ENCODE measurements around the gene APBA3.

The APBA3 gene

GRCh38 chr19:3748965-3749364 lies 12.5 kb downstream of the APBA3 start:
- no peak for DNase-seq (ENCODE audit: low read depth in 2 of 2)
- no peak overlapping the region for H3K4me3 ChIP-seq (replicated peaks in 1 of 2; ENCODE audit: low read depth in 2 of 2, low read length in 2 of 2)
- no peak for TF ChIP-seq CTCF (IDR thresholded peaks at IDR 0.05; ENCODE audit: low read depth, low read length)

- TF ChIP-seq CTCF (IDR thresholded peaks at IDR 0.05; ENCODE audit: low read depth, low read length) = no peak
- no peak overlapping the region for H3K4me3 ChIP-seq (replicated peaks in 1 of 2; ENCODE audit: low read depth in 2 of 2, low read length in 2 of 2)
- no peak for DNase-seq (ENCODE audit: low read depth in 2 of 2)
These were observed 15.0 kb downstream of the APBA3 start for GRCh38 chr19:3746371-3747056.

DNA sequence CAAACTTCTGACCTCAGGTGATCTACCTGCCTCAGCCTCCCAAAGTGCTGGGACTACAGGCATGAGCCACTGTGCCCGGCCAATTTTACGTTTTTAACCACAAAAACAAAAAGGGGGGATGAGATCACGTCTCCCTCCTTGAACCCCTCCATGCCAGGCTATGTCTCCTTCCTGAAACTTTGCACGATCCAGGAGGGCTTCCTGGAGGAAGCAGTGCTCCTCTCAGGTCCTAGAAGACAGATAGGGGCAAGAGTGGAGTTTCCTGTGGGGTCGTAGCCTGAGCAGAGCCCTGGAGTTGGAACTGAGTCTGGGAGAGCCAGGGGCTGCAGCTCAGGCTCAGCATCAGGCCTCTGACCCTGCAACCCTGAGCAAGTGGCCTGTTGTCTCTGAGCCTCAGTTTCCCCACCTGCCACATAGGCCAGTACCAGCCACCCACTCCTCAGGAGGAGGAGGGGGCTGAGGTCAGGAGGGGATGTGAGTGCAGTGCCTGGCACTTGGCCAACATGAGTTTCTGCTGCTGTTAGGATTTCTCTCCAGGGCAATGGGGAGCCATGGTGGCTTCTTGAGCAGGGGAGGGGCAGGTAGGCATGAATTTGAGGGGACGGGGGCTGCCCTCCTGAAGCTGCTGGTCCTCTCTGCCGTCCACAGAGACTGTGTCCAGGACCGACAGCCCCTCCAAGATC lies 16.0 kb downstream of the APBA3 start:
- TF ChIP-seq CTCF (IDR thresholded peaks at IDR 0.05; ENCODE audit: low read depth, low read length) = no peak
- DNase-seq (ENCODE audit: low read depth in 2 of 2) = no peak
- no peak overlapping the region for H3K4me3 ChIP-seq (replicated peaks in 1 of 2; ENCODE audit: low read depth in 2 of 2, low read length in 2 of 2)

- TF ChIP-seq CTCF (IDR thresholded peaks at IDR 0.05; ENCODE audit: low read depth, low read length) = no peak
- no peak overlapping the region for H3K4me3 ChIP-seq (replicated peaks in 1 of 2; ENCODE audit: low read depth in 2 of 2, low read length in 2 of 2)
- peak in 1 of 2 donors; percentile 16 for DNase-seq (ENCODE audit: low read depth in 2 of 2)
These were observed 18.0 kb downstream of the APBA3 start for GRCh38 chr19:3743486-3743885.

- DNase-seq (ENCODE audit: low read depth in 2 of 2) = no peak
- H3K4me3 ChIP-seq (replicated peaks in 1 of 2; ENCODE audit: low read depth in 2 of 2, low read length in 2 of 2) = no peak overlapping the region
- no peak for TF ChIP-seq CTCF (IDR thresholded peaks at IDR 0.05; ENCODE audit: low read depth, low read length)
These were observed 21.1 kb downstream of the APBA3 start for GRCh38 chr19:3740431-3740830.

- no peak for DNase-seq (ENCODE audit: low read depth in 2 of 2)
- TF ChIP-seq CTCF (IDR thresholded peaks at IDR 0.05; ENCODE audit: low read depth, low read length) = no peak
- no peak overlapping the region for H3K4me3 ChIP-seq (replicated peaks in 1 of 2; ENCODE audit: low read depth in 2 of 2, low read length in 2 of 2)
These were observed 22.8 kb downstream of the APBA3 start for GRCh38 chr19:3738477-3739220.
